ENCODE results near the gene MMEL1.
"Not testable (repeated sequence)": the region's sequence is repeated elsewhere in the genome, so short reads cannot be mapped to it uniquely, and the experiment has no call there.

The MMEL1 gene

GRCh38 chr1:2556277-2556677, 76.5 kb downstream of the MMEL1 start, which contains the start of gene TNFRSF14:
TNFRSF14 (plus strand) TSS chr1:2556371; CDS start chr1:2556665, 294 bp downstream.
- peak; percentile 41 for DNase-seq

DNA sequence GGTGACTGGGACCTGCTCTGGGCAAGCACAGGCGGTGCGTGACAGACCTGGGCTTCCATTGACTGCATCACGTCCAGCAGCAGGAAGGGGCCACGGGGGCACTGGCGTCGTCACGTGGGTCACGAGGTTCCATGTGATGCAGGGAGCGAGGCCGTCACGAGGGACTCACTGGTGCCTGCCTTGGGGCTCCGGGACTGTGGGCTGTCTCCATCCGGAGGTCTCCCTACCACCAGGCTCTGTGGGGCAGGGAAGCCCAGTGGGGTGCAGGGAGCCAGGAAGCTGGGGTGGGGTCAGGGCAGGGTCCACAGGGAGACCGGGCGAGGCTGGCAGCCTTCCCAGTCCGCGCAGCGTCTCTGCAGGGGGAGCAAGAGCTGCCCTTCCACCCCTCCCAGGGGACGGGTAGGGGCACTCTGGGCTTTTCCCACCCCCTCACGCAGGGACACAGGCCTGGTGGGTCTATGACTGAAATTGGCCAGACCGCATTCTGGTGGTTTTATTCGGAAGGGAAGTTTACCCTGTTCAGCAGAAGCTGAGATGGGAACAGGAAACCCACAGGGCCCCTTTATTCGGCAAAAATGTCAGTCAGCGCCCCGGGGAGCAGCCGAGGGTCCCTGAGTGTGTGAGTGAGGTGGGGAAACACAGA, 77.1 kb downstream of the MMEL1 start:
- peak; percentile 14 for DNase-seq

DNA sequence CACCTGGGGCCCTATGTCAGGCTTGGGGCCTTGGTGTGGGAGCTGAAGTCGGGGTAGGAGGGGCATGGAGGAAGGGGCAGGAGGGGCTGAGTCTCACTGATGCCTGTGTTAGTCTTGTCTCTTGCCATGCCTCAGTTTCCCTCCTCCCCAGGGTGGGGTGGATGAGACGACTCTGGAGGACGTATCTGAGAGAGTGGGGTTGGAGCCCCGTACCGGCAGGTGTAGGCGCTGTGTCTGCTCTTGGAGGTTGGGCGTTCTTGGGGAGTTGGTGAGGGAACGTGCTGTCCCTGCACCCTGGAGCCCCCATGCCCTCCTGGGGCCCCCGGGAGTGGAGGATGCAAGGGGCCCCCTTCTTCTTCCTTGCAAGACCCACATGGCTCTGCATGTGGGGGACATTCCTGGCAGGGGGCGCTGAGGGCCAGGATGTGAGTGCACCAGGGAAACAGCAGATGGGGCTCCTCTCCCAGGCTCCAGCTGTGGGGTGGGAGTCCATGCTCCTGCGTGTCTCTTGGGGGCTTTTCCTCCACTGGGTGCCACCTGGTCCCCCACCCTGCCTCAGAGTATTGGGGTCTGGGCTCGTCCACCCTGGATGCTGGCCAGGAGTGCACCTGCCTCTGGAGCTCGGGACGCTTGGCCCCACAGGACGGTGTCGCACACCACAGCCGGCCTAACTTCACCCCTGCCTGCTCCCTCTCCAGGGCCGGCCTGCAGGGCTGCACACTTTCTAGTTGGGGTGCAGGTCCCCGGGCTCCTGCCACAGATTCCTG, 78.0 kb downstream of the MMEL1 start:
- no peak for DNase-seq

GRCh38 chr1:2553871-2554620, 78.8 kb downstream of the MMEL1 start:
- DNase-seq = no peak

DNA sequence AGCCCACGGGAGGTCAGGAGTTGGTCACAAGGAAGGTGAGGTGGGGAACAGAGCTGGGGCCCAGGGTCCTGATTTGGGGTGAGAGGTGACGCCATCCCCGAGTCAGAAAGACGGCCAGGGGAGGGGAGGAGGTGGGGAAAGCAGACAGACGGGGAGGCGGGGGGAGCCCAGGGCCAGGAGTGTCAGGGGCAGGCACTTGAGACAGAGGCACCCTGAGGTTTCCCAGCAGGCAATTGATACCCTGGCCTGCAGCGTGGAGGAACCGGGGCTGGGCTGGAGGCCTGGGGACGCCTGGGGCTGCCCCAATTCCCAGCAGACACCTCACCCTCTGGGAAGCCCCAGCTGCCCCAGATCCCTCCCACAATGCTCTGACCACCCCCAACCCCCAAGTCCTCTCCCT, 79.7 kb downstream of the MMEL1 start:
- not testable (repeated sequence) for DNase-seq

- no peak for DNase-seq
Measured at GRCh38 chr1:2552189-2552588, 80.6 kb downstream of the MMEL1 start.

DNA sequence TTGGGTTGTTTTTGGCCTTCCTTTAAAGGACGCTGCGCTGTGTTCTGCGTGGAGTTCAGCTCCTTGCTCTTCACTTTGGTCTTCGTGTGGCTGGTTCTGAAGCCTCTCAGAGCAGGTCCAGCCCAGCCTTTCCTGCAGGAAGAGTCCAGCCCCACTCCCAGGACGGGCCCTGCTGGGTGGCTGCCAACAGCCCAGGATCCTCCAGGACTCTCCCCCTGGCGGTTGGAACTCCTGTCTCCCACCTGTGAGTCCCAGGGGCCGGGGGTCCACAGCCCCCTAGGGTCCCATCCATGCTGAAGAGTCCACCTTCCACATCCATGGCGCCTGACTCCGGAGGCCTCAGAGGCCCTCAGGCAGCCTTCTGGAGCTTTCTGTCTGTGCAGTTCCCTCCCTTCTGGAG, 81.3 kb downstream of the MMEL1 start:
- not testable (repeated sequence) for DNase-seq

- not testable (repeated sequence) for DNase-seq
Measured at GRCh38 chr1:2550309-2550861, 82.4 kb downstream of the MMEL1 start.

DNA sequence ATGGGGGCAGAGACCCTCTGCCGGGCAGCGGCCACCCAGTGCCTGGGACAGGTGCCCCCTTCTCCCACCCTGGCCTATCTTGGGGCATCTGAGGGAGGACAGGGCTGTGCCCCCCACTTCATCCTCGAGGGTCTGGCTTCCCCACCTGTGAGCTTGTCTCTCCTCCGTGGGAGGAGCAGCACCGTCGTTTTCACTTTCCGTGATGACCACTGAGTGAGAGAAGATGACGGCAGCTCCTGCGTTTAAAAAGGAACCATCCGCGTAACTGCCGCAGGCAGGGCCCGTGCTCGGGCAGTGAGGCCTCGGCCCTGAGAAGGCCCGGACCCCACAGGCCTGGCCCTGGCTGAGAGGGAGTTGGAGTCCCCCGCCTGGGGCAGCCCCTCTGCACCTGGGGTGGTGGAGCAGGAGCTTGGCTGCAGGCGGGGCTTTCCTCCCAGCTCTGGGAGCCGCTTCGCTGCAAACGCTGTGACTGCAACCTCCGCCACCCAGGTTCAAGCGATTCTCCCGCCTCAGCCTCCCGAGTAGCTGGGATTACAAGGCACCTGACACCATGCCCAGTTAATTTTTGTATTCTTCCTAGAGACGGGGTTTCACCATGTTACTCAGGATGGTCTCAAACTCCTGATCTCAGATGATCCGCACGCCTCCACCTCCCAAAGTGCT, 83.3 kb downstream of the MMEL1 start:
- DNase-seq = not testable (repeated sequence)

DNA sequence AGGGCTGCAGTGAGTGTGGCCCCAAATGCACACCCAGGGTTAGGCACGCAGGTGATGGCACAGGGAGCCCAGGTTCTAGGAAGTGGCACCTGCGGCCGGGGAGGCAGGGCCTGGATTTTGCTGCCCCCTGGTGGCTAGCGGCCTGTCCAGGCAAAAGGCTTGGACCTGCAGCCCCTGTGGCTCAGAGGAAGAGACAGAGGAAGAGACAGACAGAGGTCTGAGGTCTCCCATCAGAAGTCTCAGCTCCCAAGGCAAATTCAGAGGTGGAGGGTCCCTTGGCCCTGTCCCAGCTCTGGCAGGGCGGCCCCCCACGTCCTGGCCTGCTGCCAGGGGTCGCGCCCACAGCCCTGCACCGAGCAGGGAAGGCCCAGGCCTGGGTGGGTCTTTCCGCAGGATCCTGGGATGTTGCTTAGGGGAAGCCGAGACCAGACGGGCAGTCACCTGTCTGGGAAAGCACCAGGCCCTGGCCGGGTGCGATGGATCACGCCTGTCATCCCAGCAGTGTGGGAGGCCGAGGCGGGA, 84.7 kb downstream of the MMEL1 start:
- peak; percentile 75 for DNase-seq

GRCh38 chr1:2547210-2548067, 85.4 kb downstream of the MMEL1 start:
- peak; percentile 49 for DNase-seq

DNA sequence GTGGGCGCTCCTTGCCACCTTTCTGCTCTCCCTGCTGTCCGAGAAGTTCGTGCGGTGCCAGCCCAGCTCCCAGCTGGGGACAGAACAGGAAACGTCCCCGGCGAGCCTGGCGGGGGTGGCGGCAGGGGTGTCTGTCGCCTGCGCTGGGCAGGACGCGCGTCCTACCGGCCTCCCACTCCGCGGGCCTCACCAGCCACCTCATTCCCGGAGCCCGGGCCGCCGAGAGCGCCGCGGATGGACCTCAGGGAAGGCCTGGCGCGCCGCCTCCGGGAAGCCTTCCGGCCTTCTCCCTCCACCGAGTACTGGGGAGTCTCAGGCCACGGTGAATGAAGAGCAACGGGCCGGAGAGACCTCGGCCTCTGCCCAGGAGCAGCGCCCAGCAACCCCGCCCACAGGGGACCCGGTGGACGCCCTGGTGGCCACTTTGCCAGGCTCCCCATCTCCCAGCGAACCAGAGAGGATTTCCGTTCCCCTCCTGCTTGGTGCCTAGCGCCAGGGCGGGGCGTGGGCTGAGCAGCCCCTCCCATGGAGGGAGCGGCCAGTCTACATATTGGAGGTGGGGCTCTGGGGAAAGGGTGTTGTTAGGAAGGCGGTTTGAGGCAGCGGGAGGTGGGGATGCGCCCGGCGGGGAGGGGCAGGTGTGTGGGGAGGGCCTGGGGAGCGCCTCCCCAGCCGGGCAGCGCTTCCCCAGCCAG, 86.2 kb downstream of the MMEL1 start:
- DNase-seq = peak; percentile 93

DNA sequence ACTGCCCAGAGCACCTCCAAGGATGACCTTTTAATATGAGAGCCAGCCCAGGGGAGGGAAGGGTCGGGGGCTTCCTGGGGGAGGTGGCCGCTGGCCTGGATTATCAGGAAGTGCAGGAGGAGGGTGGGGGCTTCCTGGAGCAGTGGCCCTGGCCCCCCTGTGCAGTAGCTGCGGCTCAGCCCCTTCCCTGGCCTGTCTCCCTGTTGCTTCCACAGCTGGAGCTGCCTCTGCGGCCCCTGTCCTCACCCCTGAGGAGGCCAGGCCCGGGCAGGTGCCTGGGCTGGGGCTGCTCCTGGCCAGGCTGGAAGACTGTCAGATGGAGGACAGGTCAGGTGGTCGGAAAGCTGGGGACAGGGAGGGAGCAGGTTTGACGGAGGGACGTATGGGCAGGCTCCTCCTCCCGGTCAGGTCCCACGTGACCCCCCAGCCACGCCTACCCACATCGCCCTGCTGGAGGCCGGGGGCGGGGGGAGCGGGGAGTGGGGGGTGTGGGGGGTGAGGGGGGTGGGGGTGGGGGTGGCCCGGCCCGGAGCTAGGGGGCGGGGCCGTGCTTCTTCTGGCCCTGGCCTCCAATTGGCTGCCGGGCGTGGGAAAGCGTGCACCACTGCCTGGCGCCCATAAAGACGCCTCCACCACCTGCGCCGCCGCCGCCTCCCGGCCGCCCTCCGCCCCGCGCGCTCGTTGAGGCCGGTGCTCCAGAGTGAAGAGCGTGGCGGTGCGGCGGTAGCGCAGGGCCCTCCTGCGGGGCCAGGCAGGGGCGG, 86.9 kb downstream of the MMEL1 start:
- DNase-seq = peak; percentile 91

DNA sequence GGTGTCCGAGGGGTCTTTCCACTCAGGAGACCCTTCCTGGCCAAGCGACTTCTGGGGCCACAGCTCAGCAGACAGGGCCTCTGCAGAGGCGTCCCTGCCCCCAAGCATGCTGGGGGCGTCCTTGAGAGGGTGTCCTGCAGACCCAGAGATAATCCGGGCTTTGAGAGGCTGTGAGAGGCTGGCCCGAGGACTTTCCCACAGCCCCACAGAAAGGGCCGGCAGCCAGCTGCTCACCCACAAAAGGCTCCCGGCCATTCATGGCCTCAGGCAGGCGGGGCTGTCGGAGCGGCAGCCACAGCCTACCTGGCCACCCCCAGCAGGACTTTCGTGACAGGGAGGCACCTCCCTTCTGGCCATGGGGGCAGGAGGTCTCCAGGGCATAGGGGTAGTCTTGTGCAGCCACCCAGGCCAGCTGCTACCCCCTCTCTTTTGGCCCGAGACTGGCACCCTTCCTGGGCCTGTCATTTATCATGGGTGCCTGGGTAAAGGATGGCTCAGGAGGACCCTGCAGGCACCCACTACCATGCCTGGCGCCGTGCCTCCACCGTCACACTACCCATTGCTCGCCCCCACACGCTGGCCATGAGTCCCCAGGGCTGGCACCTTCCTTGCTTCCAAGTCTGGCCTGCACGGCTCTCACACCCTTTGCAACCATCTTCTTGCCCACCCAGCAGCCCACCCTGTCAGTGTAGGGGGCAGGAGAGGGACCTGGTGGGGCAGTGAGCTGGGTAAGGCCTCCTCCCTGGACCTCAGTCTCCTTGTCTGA, 87.8 kb downstream of the MMEL1 start:
- DNase-seq = no peak

- no peak for DNase-seq
Measured at GRCh38 chr1:2544093-2544874, 88.5 kb downstream of the MMEL1 start.

GRCh38 chr1:2543543-2544092, 89.2 kb downstream of the MMEL1 start:
- peak; percentile 65 for DNase-seq

GRCh38 chr1:2542246-2542915, 90.4 kb downstream of the MMEL1 start:
- no peak for DNase-seq
